ENCODE measurements around the gene MSX1. TPM values are rescaled to one million over a fixed set of nuclear protein-coding genes. Genes with fewer than 3 reads are reported as not detected.

MSX1 gene
- polyA plus RNA-seq, 1 experiment: 6.9 TPM

DNA sequence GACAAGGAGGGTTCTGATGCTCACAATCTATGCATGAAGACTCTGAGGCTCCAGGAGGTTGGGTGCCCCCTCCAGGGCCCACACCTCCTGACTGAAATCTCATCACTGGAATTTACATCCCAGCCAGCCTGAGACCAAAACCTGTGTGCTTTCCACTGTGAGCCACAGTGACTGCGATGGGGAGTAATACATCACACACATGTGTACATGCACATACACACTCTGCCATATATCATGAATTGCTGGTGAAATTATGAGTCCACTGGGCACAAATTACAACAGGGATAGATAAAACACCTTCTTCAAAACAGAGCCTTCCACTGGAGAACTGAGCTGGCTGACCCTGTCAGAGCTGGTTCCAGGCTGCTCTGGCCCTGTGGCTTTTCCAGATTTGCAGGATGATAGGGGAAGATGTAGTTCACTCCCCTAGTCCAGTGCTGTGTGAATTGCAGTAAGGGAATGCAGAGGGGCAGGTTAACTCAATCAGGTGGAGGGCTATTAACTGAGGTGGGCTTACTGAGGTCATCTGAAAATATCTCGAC, 35.8 kb upstream of the MSX1 start:
- H3K27me3 ChIP-seq (ENCODE audit: control insufficient read depth, insufficient read depth, low read length): peaks cover 11% of the 10 kb centered on the region
- TF ChIP-seq, protein P1, sequence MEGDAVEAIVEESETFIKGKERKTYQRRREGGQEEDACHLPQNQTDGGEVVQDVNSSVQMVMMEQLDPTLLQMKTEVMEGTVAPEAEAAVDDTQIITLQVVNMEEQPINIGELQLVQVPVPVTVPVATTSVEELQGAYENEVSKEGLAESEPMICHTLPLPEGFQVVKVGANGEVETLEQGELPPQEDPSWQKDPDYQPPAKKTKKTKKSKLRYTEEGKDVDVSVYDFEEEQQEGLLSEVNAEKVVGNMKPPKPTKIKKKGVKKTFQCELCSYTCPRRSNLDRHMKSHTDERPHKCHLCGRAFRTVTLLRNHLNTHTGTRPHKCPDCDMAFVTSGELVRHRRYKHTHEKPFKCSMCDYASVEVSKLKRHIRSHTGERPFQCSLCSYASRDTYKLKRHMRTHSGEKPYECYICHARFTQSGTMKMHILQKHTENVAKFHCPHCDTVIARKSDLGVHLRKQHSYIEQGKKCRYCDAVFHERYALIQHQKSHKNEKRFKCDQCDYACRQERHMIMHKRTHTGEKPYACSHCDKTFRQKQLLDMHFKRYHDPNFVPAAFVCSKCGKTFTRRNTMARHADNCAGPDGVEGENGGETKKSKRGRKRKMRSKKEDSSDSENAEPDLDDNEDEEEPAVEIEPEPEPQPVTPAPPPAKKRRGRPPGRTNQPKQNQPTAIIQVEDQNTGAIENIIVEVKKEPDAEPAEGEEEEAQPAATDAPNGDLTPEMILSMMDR (IDR thresholded peaks at IDR 0.05; ENCODE audit: insufficient read depth, low read depth, low read length): no peak
- ChIA-PET POLR2A (no interaction called here), CTCF (no interaction called here)
- no peak for DNase-seq (ENCODE audit: low read depth)
- no peaks in the 10 kb centered on the region for H3K36me3 ChIP-seq (ENCODE audit: control insufficient read depth, insufficient read depth, low read length)
- H3K4me3 ChIP-seq (ENCODE audit: low read depth, low read length): no peak overlapping the region

DNA sequence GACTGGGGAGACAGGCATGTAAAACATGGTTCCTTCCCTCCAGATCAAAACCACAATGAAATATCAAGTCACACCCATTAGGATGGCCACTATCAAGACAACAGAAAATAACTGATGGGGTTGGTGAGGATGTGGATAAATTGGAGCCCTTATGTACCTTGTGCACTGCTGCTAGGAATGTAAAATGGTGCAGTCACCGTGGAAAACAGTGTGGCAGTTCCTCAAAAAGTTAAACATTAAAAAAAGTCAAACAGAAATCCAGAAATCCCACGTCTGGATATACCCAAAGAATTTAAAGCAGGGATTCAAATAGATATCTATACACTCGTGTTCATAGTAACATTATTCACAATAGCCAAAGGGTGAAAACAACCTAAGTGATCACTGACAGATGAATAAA, 35.2 kb upstream of the MSX1 start:
- CTCF ChIA-PET: no interaction called here
- H3K36me3 ChIP-seq (ENCODE audit: control insufficient read depth, insufficient read depth, low read length): no peaks in the 10 kb centered on the region
- H3K27me3 ChIP-seq (ENCODE audit: control insufficient read depth, insufficient read depth, low read length): peaks cover 9% of the 10 kb centered on the region
- TF ChIP-seq, protein P1 (IDR thresholded peaks at IDR 0.05; ENCODE audit: insufficient read depth, low read depth, low read length): no peak
- H3K4me3 ChIP-seq (ENCODE audit: low read depth, low read length): no peak overlapping the region
- no peak for DNase-seq (ENCODE audit: low read depth)
- POLR2A ChIA-PET: no interaction called here

DNA sequence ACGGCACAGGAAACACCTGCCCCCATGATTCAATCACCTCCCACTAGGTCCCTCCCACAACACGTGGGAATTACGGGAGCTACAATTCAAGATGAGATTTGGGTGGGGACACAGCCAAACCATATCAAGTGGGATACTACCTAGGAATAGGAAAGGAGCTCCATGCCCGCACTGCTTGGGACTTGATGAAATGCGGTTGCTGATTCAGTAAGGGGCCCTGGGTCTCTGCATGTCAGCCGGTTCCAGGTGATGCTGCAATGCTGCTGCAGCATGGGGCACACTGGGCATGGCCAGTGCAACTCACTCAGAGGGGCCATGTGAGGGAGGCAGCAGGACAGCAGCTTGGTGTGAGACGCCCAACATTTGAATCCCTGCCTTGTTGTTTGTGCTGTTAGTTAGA, 34.0 kb upstream of the MSX1 start:
- ChIA-PET POLR2A (no interaction called here), CTCF (interaction anchor here (0.6 kb wide), 1 partner anchor 46 kb away, joined by 3 read pairs; no protein-coding TSS in a partner anchor)
- H3K4me3 ChIP-seq (ENCODE audit: low read depth, low read length): no peak overlapping the region
- TF ChIP-seq, protein P1 (IDR thresholded peaks at IDR 0.05; ENCODE audit: insufficient read depth, low read depth, low read length): no peak
- DNase-seq (ENCODE audit: low read depth): no peak
- H3K36me3 ChIP-seq (ENCODE audit: control insufficient read depth, insufficient read depth, low read length): no peaks in the 10 kb centered on the region
- peaks cover 9% of the 10 kb centered on the region for H3K27me3 ChIP-seq (ENCODE audit: control insufficient read depth, insufficient read depth, low read length)

DNA sequence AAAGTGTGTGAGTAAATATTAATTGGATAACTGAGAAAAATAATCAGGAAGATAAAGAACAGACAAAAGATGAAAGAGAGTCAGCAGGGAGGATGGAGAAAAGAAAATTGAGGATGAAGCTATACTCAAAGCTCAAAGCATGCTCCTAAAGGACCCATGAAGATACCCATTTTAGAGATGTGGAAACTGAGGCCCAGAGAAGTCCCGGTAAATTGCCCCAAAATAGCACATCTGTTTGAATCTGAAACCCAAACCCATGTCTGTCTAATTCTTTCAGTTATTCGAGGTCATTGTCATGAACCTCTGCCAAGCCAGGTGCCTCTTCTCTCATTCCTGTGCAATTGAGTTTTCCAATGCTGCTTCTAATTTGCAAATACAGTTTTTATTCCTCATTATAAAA, 29.6 kb upstream of the MSX1 start:
- Histone ChIP-seq H3K27me3 (ENCODE audit: control insufficient read depth, insufficient read depth, low read length) (peaks cover 6% of the 10 kb centered on the region), H3K4me3 (ENCODE audit: low read depth, low read length) (no peak overlapping the region), H3K36me3 (ENCODE audit: control insufficient read depth, insufficient read depth, low read length) (no peaks in the 10 kb centered on the region)
- POLR2A ChIA-PET: no interaction called here
- CTCF ChIA-PET: interaction anchor here (0.6 kb wide), 1 partner anchor 23 kb away, joined by 3 read pairs; no protein-coding TSS in a partner anchor
- TF ChIP-seq, protein P1 (IDR thresholded peaks at IDR 0.05; ENCODE audit: insufficient read depth, low read depth, low read length): no peak
- DNase-seq (ENCODE audit: low read depth): no peak

DNA sequence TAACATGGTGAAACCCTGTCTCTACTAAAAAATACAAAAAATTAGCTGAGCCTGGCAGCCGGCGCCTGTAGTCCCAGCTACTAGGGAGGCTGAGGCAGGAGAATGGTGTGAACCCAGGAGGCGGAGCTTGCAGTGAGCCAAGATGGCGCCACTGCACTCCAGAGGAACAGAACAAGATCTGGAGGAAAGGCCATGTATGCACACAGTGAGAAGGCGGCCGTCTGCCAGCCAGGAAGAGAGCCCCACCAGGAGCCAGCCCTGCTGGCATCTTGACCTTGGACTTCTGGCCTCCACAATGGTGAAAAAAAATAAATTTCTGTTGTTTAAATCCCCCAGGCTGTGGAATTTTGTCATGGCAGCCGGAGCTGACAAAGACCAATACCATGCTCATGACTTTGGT, 28.2 kb upstream of the MSX1 start:
- ChIA-PET CTCF (no interaction called here), POLR2A (no interaction called here)
- Histone ChIP-seq H3K36me3 (ENCODE audit: control insufficient read depth, insufficient read depth, low read length) (no peaks in the 10 kb centered on the region), H3K4me3 (ENCODE audit: low read depth, low read length) (no peak overlapping the region), H3K27me3 (ENCODE audit: control insufficient read depth, insufficient read depth, low read length) (0 out of 2 replicates have a peak, but pooled peaks cover 4% of the 10 kb centered on the region)
- TF ChIP-seq, protein P1 (IDR thresholded peaks at IDR 0.05; ENCODE audit: insufficient read depth, low read depth, low read length): no peak
- no peak for DNase-seq (ENCODE audit: low read depth)

All from BJ (cell line).